ENCODE results near the gene FILIP1L. TPM values are rescaled to one million over a fixed set of nuclear protein-coding genes. Genes with fewer than 3 reads are reported as not detected.

FILIP1L gene
- polyA plus RNA-seq, 1 donor (not counting 4 experiments of a cell fraction or from before 2014, with no cell fraction given) = 14.7 TPM

DNA sequence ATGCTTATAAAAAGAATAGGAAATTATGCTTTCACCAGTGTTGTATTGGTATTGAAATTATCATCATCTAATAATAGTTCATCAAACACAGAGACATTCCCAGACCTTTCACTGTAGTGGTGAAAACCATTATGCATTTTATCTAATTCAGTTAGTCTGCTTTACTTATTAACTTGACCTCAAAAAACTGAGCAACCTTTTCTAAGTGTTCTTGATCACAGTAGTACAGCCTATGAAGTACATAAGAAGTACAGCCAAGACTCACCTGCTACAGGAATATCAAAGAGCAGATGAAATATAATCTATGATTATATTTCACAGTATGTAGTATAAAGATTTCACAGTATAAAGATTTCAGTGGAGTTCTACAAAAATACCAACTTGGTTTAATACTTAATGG is 75.2 kb downstream of the FILIP1L start:
- Histone ChIP-seq H3K9me3 (ENCODE audit: control insufficient read depth, low read depth, low read length) (no peaks in the 10 kb centered on the region), H3K9me1 (ENCODE audit: control insufficient read depth, extremely low read depth, insufficient read depth, low read length) (no peaks in the 10 kb centered on the region), H3K4me1 (ENCODE audit: control insufficient read depth, extremely low read depth, insufficient read depth, low read length) (peaks cover 35% of the 10 kb centered on the region), H3K4me2 (ENCODE audit: control insufficient read depth, extremely low read depth, insufficient read depth, low read depth, low read length) (no peak overlapping the region), H2AFZ (ENCODE audit: control insufficient read depth, low read length) (no peak overlapping the region), H3K9ac (ENCODE audit: control insufficient read depth, extremely low read depth, insufficient read depth, low read length) (no peak overlapping the region), H3K4me3 (ENCODE audit: control insufficient read depth in 2 of 3, extremely low read depth in 1 of 3, insufficient read depth in 2 of 3, low read depth in 1 of 3, low read length in 3 of 3) (no peak overlapping the region), H3K27me3 (ENCODE audit: control insufficient read depth, extremely low read depth, insufficient read depth, low read length) (no peaks in the 10 kb centered on the region), H3K79me2 (ENCODE audit: control insufficient read depth, insufficient read depth, low read length) (no peaks in the 10 kb centered on the region), H3K27ac (ENCODE audit: control insufficient read depth, insufficient read depth, low read length) (no peak overlapping the region), H4K20me1 (ENCODE audit: control insufficient read depth, extremely low read depth, insufficient read depth, low read length) (no peaks in the 10 kb centered on the region), H3K36me3 (ENCODE audit: control insufficient read depth in 2 of 2, extremely low read depth in 1 of 2, insufficient read depth in 2 of 2, low read length in 2 of 2) (no peaks in the 10 kb centered on the region)
- FAIRE-seq (no peak), DNase-seq (ENCODE audit: low read depth, low spot score) (no peak)
- dilution Hi-C loops (cut with MboI; ENCODE audit: extremely low pct_ligation_motif_present, low sequenced_read_pairs) = no loop called here
- TF ChIP-seq, protein P1, sequence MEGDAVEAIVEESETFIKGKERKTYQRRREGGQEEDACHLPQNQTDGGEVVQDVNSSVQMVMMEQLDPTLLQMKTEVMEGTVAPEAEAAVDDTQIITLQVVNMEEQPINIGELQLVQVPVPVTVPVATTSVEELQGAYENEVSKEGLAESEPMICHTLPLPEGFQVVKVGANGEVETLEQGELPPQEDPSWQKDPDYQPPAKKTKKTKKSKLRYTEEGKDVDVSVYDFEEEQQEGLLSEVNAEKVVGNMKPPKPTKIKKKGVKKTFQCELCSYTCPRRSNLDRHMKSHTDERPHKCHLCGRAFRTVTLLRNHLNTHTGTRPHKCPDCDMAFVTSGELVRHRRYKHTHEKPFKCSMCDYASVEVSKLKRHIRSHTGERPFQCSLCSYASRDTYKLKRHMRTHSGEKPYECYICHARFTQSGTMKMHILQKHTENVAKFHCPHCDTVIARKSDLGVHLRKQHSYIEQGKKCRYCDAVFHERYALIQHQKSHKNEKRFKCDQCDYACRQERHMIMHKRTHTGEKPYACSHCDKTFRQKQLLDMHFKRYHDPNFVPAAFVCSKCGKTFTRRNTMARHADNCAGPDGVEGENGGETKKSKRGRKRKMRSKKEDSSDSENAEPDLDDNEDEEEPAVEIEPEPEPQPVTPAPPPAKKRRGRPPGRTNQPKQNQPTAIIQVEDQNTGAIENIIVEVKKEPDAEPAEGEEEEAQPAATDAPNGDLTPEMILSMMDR (optimal IDR thresholded peaks at IDR 0.05 in 1 of 3, IDR thresholded peaks at IDR 0.05 in 1 of 3, conservative IDR thresholded peaks at IDR 0.05 in 1 of 3; ENCODE audit: extremely low read depth in 1 of 3, insufficient read depth in 2 of 3, low read length in 3 of 3) = no peak
- TF ChIP-seq EZH2 (IDR thresholded peaks at IDR 0.05; ENCODE audit: low read length) = no peak

- Histone ChIP-seq H3K9me3 (ENCODE audit: control insufficient read depth, low read depth, low read length) (no peaks in the 10 kb centered on the region), H3K27me3 (ENCODE audit: control insufficient read depth, extremely low read depth, insufficient read depth, low read length) (no peaks in the 10 kb centered on the region), H3K27ac (ENCODE audit: control insufficient read depth, insufficient read depth, low read length) (peak overlapping the region; percentile 79), H3K9ac (ENCODE audit: control insufficient read depth, extremely low read depth, insufficient read depth, low read length) (no peak overlapping the region), H3K4me1 (ENCODE audit: control insufficient read depth, extremely low read depth, insufficient read depth, low read length) (peaks cover 36% of the 10 kb centered on the region), H3K4me3 (ENCODE audit: control insufficient read depth in 2 of 3, extremely low read depth in 1 of 3, insufficient read depth in 2 of 3, low read depth in 1 of 3, low read length in 3 of 3) (no peak overlapping the region), H2AFZ (ENCODE audit: control insufficient read depth, low read length) (no peak overlapping the region), H4K20me1 (ENCODE audit: control insufficient read depth, extremely low read depth, insufficient read depth, low read length) (no peaks in the 10 kb centered on the region), H3K9me1 (ENCODE audit: control insufficient read depth, extremely low read depth, insufficient read depth, low read length) (no peaks in the 10 kb centered on the region), H3K4me2 (ENCODE audit: control insufficient read depth, extremely low read depth, insufficient read depth, low read depth, low read length) (no peak overlapping the region), H3K79me2 (ENCODE audit: control insufficient read depth, insufficient read depth, low read length) (no peaks in the 10 kb centered on the region), H3K36me3 (ENCODE audit: control insufficient read depth in 2 of 2, extremely low read depth in 1 of 2, insufficient read depth in 2 of 2, low read length in 2 of 2) (no peaks in the 10 kb centered on the region)
- FAIRE-seq = peak; percentile 68
- TF ChIP-seq, protein P1 (optimal IDR thresholded peaks at IDR 0.05 in 1 of 3, IDR thresholded peaks at IDR 0.05 in 1 of 3, conservative IDR thresholded peaks at IDR 0.05 in 1 of 3; ENCODE audit: extremely low read depth in 1 of 3, insufficient read depth in 2 of 3, low read length in 3 of 3) = no peak
- no peak for TF ChIP-seq EZH2 (IDR thresholded peaks at IDR 0.05; ENCODE audit: low read length)
- dilution Hi-C loops (cut with MboI; ENCODE audit: extremely low pct_ligation_motif_present, low sequenced_read_pairs) = no loop called here
- no peak for DNase-seq (ENCODE audit: low read depth, low spot score)
Observed at GRCh38 chr3:100033903-100034471, 80.3 kb downstream of the FILIP1L start.

Data from keratinocyte (primary cell).